Measurements from ENCODE around the gene MOB3C. TPM values are rescaled to one million over a fixed set of nuclear protein-coding genes. Genes with fewer than 3 reads are reported as not detected.

The MOB3C gene
- total and polyA plus RNA-seq, 7 experiments from 2014 or later: 9.3 to 25.8 (median 21.7) TPM

DNA sequence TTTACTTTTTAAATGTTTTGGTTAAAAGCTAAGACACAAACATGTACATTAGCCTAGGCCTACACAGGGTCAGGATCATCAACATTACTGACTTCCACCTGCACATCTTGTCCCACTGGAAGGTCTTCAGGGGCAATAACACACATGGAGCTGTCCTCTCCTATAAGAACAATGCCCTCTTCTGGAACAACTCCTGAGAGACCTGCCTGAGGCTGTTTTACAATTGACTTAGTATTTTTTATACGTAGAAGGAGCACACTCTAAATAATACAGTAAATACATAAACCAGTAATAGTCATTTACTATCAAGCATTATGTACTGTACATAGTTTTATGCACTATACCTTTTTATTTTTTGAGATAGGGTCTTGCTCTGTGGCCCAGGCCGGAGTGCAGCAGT lies 14.1 kb upstream of the MOB3C start:
- CTCF ChIA-PET: interaction anchor here (0.5 to 0.8 kb wide), 3 partner anchors 16 to 39 kb away, joined by 3 to 5 read pairs (median 4); partner anchors contain the start of gene MKNK1
- Mint-ChIP-seq H3K4me1 (peaks cover 0 to 4% (median 0%) of the 10 kb centered on the region in 7 donors), H3K36me3 (peaks cover 0 to 50% (median 16%) of the 10 kb centered on the region in 5 donors), H3K4me3 (no peak overlapping the region), H3K27me3 (no peaks in the 10 kb centered on the region), H3K9me3 (peaks cover 0 to 1% (median 0%) of the 10 kb centered on the region in 11 donors), H3K27ac (no peak overlapping the region)
- no peak overlapping the region for H3K4me3 ChIP-seq (ENCODE audit: low read length)
- ATAC-seq (no peak), DNase-seq (no peak)
- intact Hi-C loops (cut with micrococcal nuclease): no loop called here
- H3K27me3 ChIP-seq (ENCODE audit: control insufficient read depth in 2 of 2, insufficient read depth in 2 of 2, low read length in 2 of 2): no peaks in the 10 kb centered on the region
- peaks cover 0 to 32% (median 5%) of the 10 kb centered on the region in 3 experiments for H3K36me3 ChIP-seq (ENCODE audit: control insufficient read depth in 2 of 3, insufficient read depth in 3 of 3, low read length in 3 of 3)
- POLR2A ChIA-PET: interaction anchor here (1.0 kb wide), 1 partner anchor 9 kb away, joined by 4 read pairs; no protein-coding TSS in a partner anchor
- no peaks in the 10 kb centered on the region for H3K9me3 ChIP-seq (ENCODE audit: control insufficient read depth in 2 of 3, low read length in 3 of 3)
- no peaks in the 10 kb centered on the region for H3K4me1 ChIP-seq (ENCODE audit: control insufficient read depth in 2 of 2, insufficient read depth in 2 of 2, low read length in 2 of 2)
- no peak overlapping the region for H3K27ac ChIP-seq (ENCODE audit: low read depth, low read length)

DNA sequence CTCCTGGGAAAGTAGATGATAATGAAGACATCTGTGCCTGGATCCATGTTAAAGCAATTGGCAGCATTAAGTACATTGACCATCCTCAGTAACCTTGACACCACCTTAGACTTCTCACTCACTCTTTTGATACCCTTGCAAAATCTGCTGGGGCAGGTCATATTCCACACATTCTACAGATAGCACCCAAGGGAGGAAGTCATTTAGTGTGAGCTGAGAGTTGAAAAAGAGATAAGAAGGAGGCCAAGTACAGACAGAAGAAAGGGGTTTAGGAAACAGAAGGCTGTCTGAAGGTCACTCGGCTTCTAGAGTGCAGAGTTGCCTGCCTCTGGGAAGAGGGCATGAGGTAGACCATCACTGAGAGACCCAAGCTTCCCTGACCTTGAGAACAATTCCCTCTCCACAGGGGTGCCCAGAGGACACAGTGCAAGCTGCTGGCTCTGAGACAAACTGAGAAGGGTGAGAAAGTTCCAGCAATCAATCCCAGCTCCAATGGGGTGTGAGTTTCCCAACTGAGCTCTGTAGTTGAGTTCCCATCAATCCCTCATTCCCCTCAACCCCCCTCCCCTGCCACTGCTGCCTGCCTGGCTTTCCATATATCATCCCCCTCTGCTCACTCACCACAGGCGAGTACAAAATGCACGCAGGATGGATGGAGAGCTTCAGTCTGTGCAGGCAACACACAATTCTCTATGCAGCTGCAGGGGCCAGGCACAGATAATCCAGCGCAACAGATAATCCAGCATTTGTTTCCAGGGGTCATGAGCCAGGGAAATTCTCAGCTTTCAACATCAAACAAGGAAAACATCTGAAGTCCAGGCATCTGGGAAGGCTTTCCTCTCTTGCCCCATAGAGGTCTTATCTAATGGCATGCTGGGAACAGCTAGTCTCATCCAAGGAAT lies 7.4 kb upstream of the MOB3C start:
- H3K4me1 ChIP-seq (ENCODE audit: control insufficient read depth in 2 of 2, insufficient read depth in 2 of 2, low read length in 2 of 2): no peaks in the 10 kb centered on the region
- no peak overlapping the region for H3K4me3 Mint-ChIP-seq
- H3K4me3 ChIP-seq (ENCODE audit: low read length): no peak overlapping the region
- H3K27ac Mint-ChIP-seq: peak overlapping the region in 1 of 9 donors; percentile 52
- H3K27me3 Mint-ChIP-seq: no peaks in the 10 kb centered on the region
- peaks cover 0 to 13% (median 0%) of the 10 kb centered on the region in 7 donors for H3K4me1 Mint-ChIP-seq
- ChIA-PET CTCF (interaction anchor here (1.0 kb wide), 1 partner anchor 101 kb away, joined by 4 read pairs; no protein-coding TSS in a partner anchor), POLR2A (no interaction called here)
- H3K36me3 ChIP-seq (ENCODE audit: control insufficient read depth in 2 of 3, insufficient read depth in 3 of 3, low read length in 3 of 3): peaks cover 0 to 4% (median 0%) of the 10 kb centered on the region in 3 experiments
- peaks cover 0 to 3% (median 0%) of the 10 kb centered on the region in 5 donors for H3K36me3 Mint-ChIP-seq
- H3K9me3 Mint-ChIP-seq: peaks cover 0 to 2% (median 0%) of the 10 kb centered on the region in 11 donors
- H3K9me3 ChIP-seq (ENCODE audit: control insufficient read depth in 2 of 3, low read length in 3 of 3): no peaks in the 10 kb centered on the region
- no peak overlapping the region for H3K27ac ChIP-seq (ENCODE audit: low read depth, low read length)
- no peaks in the 10 kb centered on the region for H3K27me3 ChIP-seq (ENCODE audit: control insufficient read depth in 2 of 2, insufficient read depth in 2 of 2, low read length in 2 of 2)
- no peak for ATAC-seq
- intact Hi-C loops (cut with micrococcal nuclease): no loop called here
- DNase-seq: no peak

GRCh38 chr1:46622344-46622743 lies 5.7 kb upstream of the MOB3C start:
- H3K4me1 Mint-ChIP-seq: peaks cover 2 to 27% (median 5%) of the 10 kb centered on the region in 7 donors
- no peak overlapping the region for H3K4me3 ChIP-seq (ENCODE audit: low read length)
- ChIA-PET POLR2A (interaction anchor here (0.8 kb wide), 1 partner anchor 9 kb away, joined by 4 read pairs; no protein-coding TSS in a partner anchor), CTCF (interaction anchor here (0.9 kb wide), 1 partner anchor 102 kb away, joined by 4 read pairs; no protein-coding TSS in a partner anchor)
- no peaks in the 10 kb centered on the region for H3K27me3 Mint-ChIP-seq
- DNase-seq (no peak), ATAC-seq (no peak)
- H3K9me3 ChIP-seq (ENCODE audit: control insufficient read depth in 2 of 3, low read length in 3 of 3): no peaks in the 10 kb centered on the region
- H3K4me1 ChIP-seq (ENCODE audit: control insufficient read depth in 2 of 2, insufficient read depth in 2 of 2, low read length in 2 of 2): peaks cover 0 to under 1% of the 10 kb centered on the region in 2 donors
- no peaks in the 10 kb centered on the region for H3K27me3 ChIP-seq (ENCODE audit: control insufficient read depth in 2 of 2, insufficient read depth in 2 of 2, low read length in 2 of 2)
- H3K4me3 Mint-ChIP-seq: no peak overlapping the region
- H3K36me3 Mint-ChIP-seq: peaks cover 0 to 3% (median 0%) of the 10 kb centered on the region in 5 donors
- intact Hi-C loops (cut with micrococcal nuclease): loop anchor here in 1 of 2 donors (1.0 kb wide), 1 partner anchor 103 kb away; no protein-coding TSS in a partner anchor
- no peaks in the 10 kb centered on the region for H3K36me3 ChIP-seq (ENCODE audit: control insufficient read depth in 2 of 3, insufficient read depth in 3 of 3, low read length in 3 of 3)
- no peak overlapping the region for H3K27ac ChIP-seq (ENCODE audit: low read depth, low read length)
- H3K27ac Mint-ChIP-seq: no peak overlapping the region
- H3K9me3 Mint-ChIP-seq: peaks cover 0 to 2% (median 0%) of the 10 kb centered on the region in 11 donors

DNA sequence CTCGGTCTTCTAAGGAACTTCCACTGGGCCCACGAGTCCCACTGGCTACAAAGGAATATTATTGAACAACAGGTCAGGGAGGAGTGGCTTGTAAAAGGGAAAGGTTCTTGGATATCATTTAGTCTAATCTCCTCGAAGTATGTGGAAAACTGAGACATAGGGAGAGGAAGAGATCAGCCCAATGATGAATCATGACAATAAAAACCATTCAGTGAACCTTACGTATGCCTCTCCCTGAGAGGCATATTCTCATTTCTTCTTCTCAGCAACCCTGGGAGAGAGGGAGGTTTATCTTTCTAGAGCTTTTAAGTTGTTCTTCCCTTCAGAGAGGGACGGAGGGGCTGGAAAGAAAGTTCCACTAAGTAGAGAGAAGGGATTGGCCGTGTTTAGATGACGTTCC lies 5.3 kb upstream of the MOB3C start:
- Mint-ChIP-seq H3K4me1 (peaks cover 2 to 31% (median 9%) of the 10 kb centered on the region in 7 donors), H3K9me3 (peaks cover 0 to 2% (median 0%) of the 10 kb centered on the region in 11 donors), H3K27me3 (no peaks in the 10 kb centered on the region), H3K36me3 (peaks cover 0 to under 1% (median 0%) of the 10 kb centered on the region in 5 donors), H3K27ac (peak overlapping the region in 1 of 9 donors; percentile 67), H3K4me3 (no peak overlapping the region)
- H3K4me1 ChIP-seq (ENCODE audit: control insufficient read depth in 2 of 2, insufficient read depth in 2 of 2, low read length in 2 of 2): peaks cover 0 to 4% of the 10 kb centered on the region in 2 donors
- H3K27ac ChIP-seq (ENCODE audit: low read depth, low read length): no peak overlapping the region
- H3K4me3 ChIP-seq (ENCODE audit: low read length): no peak overlapping the region
- CTCF ChIA-PET: interaction anchor here (0.9 kb wide), 1 partner anchor 103 kb away, joined by 4 read pairs; no protein-coding TSS in a partner anchor
- DNase-seq: no peak
- intact Hi-C loops (cut with micrococcal nuclease): loop anchor here in 1 of 2 donors (1.0 kb wide), 1 partner anchor 103 kb away; no protein-coding TSS in a partner anchor
- no peaks in the 10 kb centered on the region for H3K9me3 ChIP-seq (ENCODE audit: control insufficient read depth in 2 of 3, low read length in 3 of 3)
- POLR2A ChIA-PET: interaction anchor here (0.8 to 2.4 kb wide), 2 partner anchors 9 to 18 kb away, joined by 4 to 11 read pairs; partner anchors contain the start of gene MKNK1
- no peaks in the 10 kb centered on the region for H3K27me3 ChIP-seq (ENCODE audit: control insufficient read depth in 2 of 2, insufficient read depth in 2 of 2, low read length in 2 of 2)
- H3K36me3 ChIP-seq (ENCODE audit: control insufficient read depth in 2 of 3, insufficient read depth in 3 of 3, low read length in 3 of 3): no peaks in the 10 kb centered on the region
- no peak for ATAC-seq

DNA sequence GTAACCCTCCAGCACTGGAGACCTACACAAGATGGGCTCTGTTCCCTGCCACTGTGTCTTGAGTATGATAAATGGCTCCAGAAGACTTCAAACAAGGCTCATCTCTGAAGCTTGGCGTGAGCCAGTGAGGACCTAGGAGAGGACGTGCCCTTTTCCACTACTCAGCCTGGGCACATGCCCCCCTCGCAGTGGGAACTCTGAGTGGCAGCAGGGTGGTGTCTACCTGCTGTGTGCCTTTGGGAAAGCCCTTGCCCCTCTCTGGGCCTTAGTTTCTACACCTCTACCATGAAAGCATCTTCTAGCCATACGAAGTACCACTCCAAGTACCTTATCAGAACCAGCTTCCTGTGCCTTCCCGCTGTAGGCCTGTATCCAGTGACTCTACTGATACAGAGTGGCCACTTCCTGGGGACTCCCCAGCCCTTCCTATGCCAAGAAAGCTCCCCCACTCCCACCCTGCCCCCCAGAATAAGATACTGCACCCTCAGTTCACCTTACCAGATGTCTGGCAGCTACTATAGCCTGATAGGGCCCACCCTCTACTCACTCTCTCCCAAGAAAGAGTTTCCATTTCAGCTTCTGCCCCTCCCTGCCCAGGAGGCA lies 3.1 kb upstream of the MOB3C start:
- Mint-ChIP-seq H3K9me3 (peaks cover 0 to 3% (median 0%) of the 10 kb centered on the region in 11 donors), H3K27ac (peak overlapping the region in 1 of 9 donors; percentile 29), H3K27me3 (no peaks in the 10 kb centered on the region), H3K4me3 (no peak overlapping the region), H3K36me3 (no peaks in the 10 kb centered on the region), H3K4me1 (peaks cover 13 to 46% (median 25%) of the 10 kb centered on the region in 7 donors)
- ChIA-PET CTCF (interaction anchor here (0.7 to 1.6 kb wide), 2 partner anchors 16 to 93 kb away, joined by 4 to 5 read pairs; partner anchors contain the start of gene MKNK1), POLR2A (interaction anchor here (2.4 kb wide), 1 partner anchor 16 kb away, joined by 11 read pairs; the partner anchor contains the start of gene MKNK1)
- DNase-seq: no peak
- H3K27me3 ChIP-seq (ENCODE audit: control insufficient read depth in 2 of 2, insufficient read depth in 2 of 2, low read length in 2 of 2): no peaks in the 10 kb centered on the region
- H3K9me3 ChIP-seq (ENCODE audit: control insufficient read depth in 2 of 3, low read length in 3 of 3): no peaks in the 10 kb centered on the region
- no peak for ATAC-seq
- intact Hi-C loops (cut with micrococcal nuclease): loop anchor here (5.0 to 10.0 kb wide), 3 partner anchors 37 to 695 kb away; partner anchors contain the start of genes ATPAF1 (in 1 of the 2) and STIL (in 1 of the 2)
- H3K4me3 ChIP-seq (ENCODE audit: low read length): no peak overlapping the region
- peaks cover 0 to 3% (median 0%) of the 10 kb centered on the region in 3 experiments for H3K36me3 ChIP-seq (ENCODE audit: control insufficient read depth in 2 of 3, insufficient read depth in 3 of 3, low read length in 3 of 3)
- no peak overlapping the region for H3K27ac ChIP-seq (ENCODE audit: low read depth, low read length)
- peaks cover 14 to 19% of the 10 kb centered on the region in 2 donors for H3K4me1 ChIP-seq (ENCODE audit: control insufficient read depth in 2 of 2, insufficient read depth in 2 of 2, low read length in 2 of 2)

All from naive thymus-derived CD4-positive, alpha-beta T cell (primary cell).